Activated T-helper 17 cell treated with anti-CD3 and anti-CD28 coated beads, Interleukin-2, amount 50 U/mL, for 72 hours (primary cell): Measurements from ENCODE around the gene TM9SF3. TPM values are rescaled to one million over a fixed set of nuclear protein-coding genes. Genes with fewer than 3 reads are reported as not detected.

Experiments used
- ATAC-seq: fragments of 150-1000 bp; cut with Tn5 transposase; replicated peaks from 2 replicates; pipeline ENCODE4 v1.10.0; 2021; ENCODE audit warnings: mild to moderate bottlenecking, moderate library complexity
- H3K27ac Mint-ChIP-seq: one replicate; pipeline ENCODE4 v1.8.0; 2022; ENCODE audit warnings: mixed read lengths
- H3K27me3 Mint-ChIP-seq: one replicate; pipeline ENCODE4 v1.8.0; 2022; ENCODE audit warnings: mixed read lengths
- H3K36me3 Mint-ChIP-seq: one replicate; pipeline ENCODE4 v1.8.0; 2022; ENCODE audit warnings: low read depth, mild to moderate bottlenecking, mixed read lengths
- H3K4me1 Mint-ChIP-seq: one replicate; pipeline ENCODE4 v1.8.0; 2022; ENCODE audit warnings: mixed read lengths
- H3K4me3 Mint-ChIP-seq: one replicate; pipeline ENCODE4 v1.8.0; 2022; ENCODE audit warnings: mild to moderate bottlenecking, mixed read lengths
- H3K9me3 Mint-ChIP-seq: one replicate; pipeline ENCODE4 v1.8.0; 2022; ENCODE audit warnings: mixed read lengths
- total RNA-seq, 2 donors: library from RNA; stranded (reverse); gene quantifications; one replicate each; pipeline ENCODE4 v1.2.3, GENCODE V29; 2022

TM9SF3 gene
- total RNA-seq, 2 donors from 2014 or later: 80.3 to 101 TPM

GRCh38 chr10:96516337-96516736, 70.5 kb downstream of the TM9SF3 start:
- H3K4me3 Mint-ChIP-seq: no peak overlapping the region
- peaks cover 23% of the 10 kb centered on the region for H3K36me3 Mint-ChIP-seq
- no peaks in the 10 kb centered on the region for H3K9me3 Mint-ChIP-seq
- peaks cover 9% of the 10 kb centered on the region for H3K4me1 Mint-ChIP-seq
- no peak for ATAC-seq
- H3K27ac Mint-ChIP-seq: no peak overlapping the region
- H3K27me3 Mint-ChIP-seq: peaks cover 15% of the 10 kb centered on the region

- Mint-ChIP-seq H3K36me3 (peaks cover under 1% of the 10 kb centered on the region), H3K4me3 (peak within 1 kb of the TSS; percentile 74), H3K4me1 (peaks cover 9% of the 10 kb centered on the region), H3K27me3 (peaks cover 18% of the 10 kb centered on the region), H3K9me3 (no peaks in the 10 kb centered on the region), H3K27ac (no peak within 1 kb of the TSS)
- peak; percentile 84 for ATAC-seq
Observed at GRCh38 chr10:96513698-96514561, 72.9 kb downstream of the TM9SF3 start, which contains the start of gene TLL2. TLL2 (minus strand) TSS chr10:96513926; CDS start chr10:96513685, 241 bp downstream.

- ATAC-seq: peak; percentile 60
- Mint-ChIP-seq H3K36me3 (no peaks in the 10 kb centered on the region), H3K27ac (no peak overlapping the region), H3K27me3 (peaks cover 18% of the 10 kb centered on the region), H3K4me1 (peaks cover 9% of the 10 kb centered on the region), H3K4me3 (peak overlapping the region; percentile 74), H3K9me3 (no peaks in the 10 kb centered on the region)
Observed at GRCh38 chr10:96513305-96513697, 73.5 kb downstream of the TM9SF3 start.

GRCh38 chr10:96512524-96513304, 74.1 kb downstream of the TM9SF3 start:
- H3K27me3 Mint-ChIP-seq: peaks cover 18% of the 10 kb centered on the region
- H3K4me1 Mint-ChIP-seq: peaks cover 9% of the 10 kb centered on the region
- no peaks in the 10 kb centered on the region for H3K36me3 Mint-ChIP-seq
- ATAC-seq: no peak
- no peaks in the 10 kb centered on the region for H3K9me3 Mint-ChIP-seq
- no peak overlapping the region for H3K27ac Mint-ChIP-seq
- peak overlapping the region; percentile 74 for H3K4me3 Mint-ChIP-seq

GRCh38 chr10:96511044-96511945, 75.5 kb downstream of the TM9SF3 start:
- ATAC-seq: peak; percentile 23
- H3K4me3 Mint-ChIP-seq: peak overlapping the region; percentile 74

GRCh38 chr10:96509017-96509641, 77.7 kb downstream of the TM9SF3 start:
- H3K27ac Mint-ChIP-seq: no peak overlapping the region
- H3K36me3 Mint-ChIP-seq: no peaks in the 10 kb centered on the region
- peaks cover 1% of the 10 kb centered on the region for H3K4me1 Mint-ChIP-seq
- no peaks in the 10 kb centered on the region for H3K9me3 Mint-ChIP-seq
- peaks cover 10% of the 10 kb centered on the region for H3K27me3 Mint-ChIP-seq
- no peak overlapping the region for H3K4me3 Mint-ChIP-seq
- ATAC-seq: no peak

More at GRCh38 chr10:96511044-96511945, 75.5 kb downstream of the TM9SF3 start:
- no peaks in the 10 kb centered on the region for H3K36me3 Mint-ChIP-seq
- H3K9me3 Mint-ChIP-seq: no peaks in the 10 kb centered on the region
- no peak overlapping the region for H3K27ac Mint-ChIP-seq
- peaks cover 18% of the 10 kb centered on the region for H3K27me3 Mint-ChIP-seq
- H3K4me1 Mint-ChIP-seq: peaks cover 9% of the 10 kb centered on the region

- Mint-ChIP-seq H3K27ac (no peak overlapping the region), H3K4me3 (no peak overlapping the region), H3K36me3 (no peaks in the 10 kb centered on the region), H3K27me3 (peaks cover 9% of the 10 kb centered on the region), H3K9me3 (no peaks in the 10 kb centered on the region), H3K4me1 (no peaks in the 10 kb centered on the region)
- ATAC-seq: no peak
Observed at GRCh38 chr10:96507044-96507443, 79.8 kb downstream of the TM9SF3 start.

- Mint-ChIP-seq H3K36me3 (no peaks in the 10 kb centered on the region), H3K4me3 (no peak overlapping the region)
Observed at GRCh38 chr10:96505150-96506136, 81.4 kb downstream of the TM9SF3 start.

GRCh38 chr10:96502561-96503282, 84.1 kb downstream of the TM9SF3 start:
- Mint-ChIP-seq H3K27me3 (peaks cover 14% of the 10 kb centered on the region), H3K27ac (no peak overlapping the region), H3K4me1 (no peaks in the 10 kb centered on the region), H3K36me3 (no peaks in the 10 kb centered on the region), H3K4me3 (no peak overlapping the region), H3K9me3 (no peaks in the 10 kb centered on the region)
- ATAC-seq: no peak

More at GRCh38 chr10:96505150-96506136, 81.4 kb downstream of the TM9SF3 start:
- H3K9me3 Mint-ChIP-seq: no peaks in the 10 kb centered on the region
- H3K4me1 Mint-ChIP-seq: no peaks in the 10 kb centered on the region
- no peak for ATAC-seq
- peaks cover 10% of the 10 kb centered on the region for H3K27me3 Mint-ChIP-seq
- no peak overlapping the region for H3K27ac Mint-ChIP-seq

- Mint-ChIP-seq H3K27me3 (peaks cover 17% of the 10 kb centered on the region), H3K9me3 (no peaks in the 10 kb centered on the region), H3K4me3 (no peak overlapping the region), H3K36me3 (no peaks in the 10 kb centered on the region), H3K27ac (no peak overlapping the region), H3K4me1 (no peaks in the 10 kb centered on the region)
- no peak for ATAC-seq
Observed at GRCh38 chr10:96501985-96502384, 84.8 kb downstream of the TM9SF3 start.

GRCh38 chr10:96500519-96500918, 86.3 kb downstream of the TM9SF3 start:
- no peak overlapping the region for H3K4me3 Mint-ChIP-seq
- H3K27me3 Mint-ChIP-seq: peaks cover 19% of the 10 kb centered on the region
- no peak overlapping the region for H3K27ac Mint-ChIP-seq
- no peaks in the 10 kb centered on the region for H3K4me1 Mint-ChIP-seq
- no peaks in the 10 kb centered on the region for H3K36me3 Mint-ChIP-seq
- no peaks in the 10 kb centered on the region for H3K9me3 Mint-ChIP-seq
- ATAC-seq: no peak

- Mint-ChIP-seq H3K9me3 (no peaks in the 10 kb centered on the region), H3K4me3 (no peak overlapping the region), H3K36me3 (no peaks in the 10 kb centered on the region), H3K27me3 (peaks cover 20% of the 10 kb centered on the region), H3K27ac (no peak overlapping the region), H3K4me1 (no peaks in the 10 kb centered on the region)
- no peak for ATAC-seq
Observed at GRCh38 chr10:96500050-96500449, 86.8 kb downstream of the TM9SF3 start.
